NT2/D1 (cell line): ENCODE measurements around the gene TAF5L.

Source experiments
- DNase-seq: peaks from one replicate; pipeline ENCODE4 v3.0.0-alpha.2; 2011; ENCODE audit warnings: low read depth, low spot score
- H3K27me3 ChIP-seq: 2 replicates; pipeline ENCODE4 v1.6.0; 2011; ENCODE audit warnings: mild to moderate bottlenecking; ENCODE audit not compliant: insufficient read length, insufficient read depth
- H3K36me3 ChIP-seq: 2 replicates; pipeline ENCODE4 v1.6.1; 2011; ENCODE audit warnings: mild to moderate bottlenecking, low read length, mixed read lengths; ENCODE audit not compliant: insufficient read depth, insufficient read length
- H3K4me1 ChIP-seq: 2 replicates; pipeline ENCODE4 v1.5.1; 2011; ENCODE audit not compliant: insufficient read depth, insufficient read length
- H3K4me3 ChIP-seq: 2 replicates; pipeline ENCODE4 v1.5.1; 2011; ENCODE audit warnings: low read depth; ENCODE audit not compliant: insufficient read length
- H3K9ac ChIP-seq: 2 replicates; pipeline ENCODE4 v1.6.0; 2011; ENCODE audit warnings: low read depth; ENCODE audit not compliant: insufficient read length
- H3K9me3 ChIP-seq: 2 replicates; pipeline ENCODE4 v1.5.1; 2011; ENCODE audit warnings: mild to moderate bottlenecking, low read length; ENCODE audit not compliant: insufficient read depth
- SUZ12 ChIP-seq: IDR thresholded peaks from 2 replicates; pipeline ENCODE4 v1.6.1; 2011; ENCODE audit not compliant: insufficient read length, insufficient read depth; ENCODE audit errors: extremely low read depth
- YY1 ChIP-seq: IDR thresholded peaks from 2 replicates; pipeline ENCODE4 v1.6.1; 2011; ENCODE audit not compliant: insufficient read length, insufficient read depth
- ZNF274 ChIP-seq: IDR thresholded peaks from 2 replicates; pipeline ENCODE4 v1.6.1; 2011; ENCODE audit warnings: mild to moderate bottlenecking, low read depth, low read length

TAF5L gene

DNA sequence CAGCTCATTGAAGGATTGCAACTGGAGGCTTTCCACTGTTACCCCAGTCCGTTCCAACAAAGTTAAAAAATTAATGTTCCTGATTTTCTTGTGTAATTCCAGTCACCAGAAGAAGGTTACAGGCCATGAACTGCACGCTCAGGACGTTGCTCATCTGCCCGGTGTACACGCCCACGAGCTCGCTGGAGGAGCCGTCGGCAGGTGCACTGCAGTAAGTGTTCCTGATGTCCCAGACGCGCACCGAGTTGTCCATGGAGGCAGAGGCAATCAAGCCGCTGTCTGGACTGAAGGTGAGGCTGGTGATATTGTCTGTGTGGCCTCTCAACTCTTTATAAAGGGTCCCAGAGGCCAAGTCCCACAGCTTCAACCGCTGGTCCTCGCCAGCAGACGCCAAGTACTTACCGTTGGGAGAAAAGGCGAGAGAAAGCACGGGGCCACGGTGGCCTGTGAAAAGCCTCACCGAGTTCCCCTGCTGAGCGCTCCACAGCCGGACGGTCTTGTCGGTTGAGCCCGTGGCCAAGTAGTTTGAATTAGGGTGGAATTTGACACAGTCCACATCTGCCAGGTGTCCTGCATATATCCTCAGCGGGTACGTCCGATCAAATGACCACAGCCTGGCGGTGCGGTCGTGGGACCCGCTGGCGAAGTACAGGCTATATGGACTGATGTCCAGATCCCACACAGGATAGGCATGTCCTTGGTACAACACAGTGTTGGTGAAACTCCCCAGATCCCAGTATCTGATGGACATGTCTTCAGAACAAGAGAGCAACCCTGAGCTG lies 31.5 kb downstream of the TAF5L start:
- Histone ChIP-seq H3K4me3 (no peak overlapping the region), H3K4me1 (no peaks in the 10 kb centered on the region), H3K36me3 (peaks cover 37% of the 10 kb centered on the region), H3K27me3 (no peaks in the 10 kb centered on the region), H3K9ac (no peak overlapping the region), H3K9me3 (no peaks in the 10 kb centered on the region)
- no peak for DNase-seq
- TF ChIP-seq SUZ12 = no peak
- TF ChIP-seq ZNF274 = no peak
- no peak for TF ChIP-seq YY1

GRCh38 chr1:229593800-229594199 lies 32.1 kb downstream of the TAF5L start:
- H3K4me3 ChIP-seq = no peak overlapping the region
- no peaks in the 10 kb centered on the region for H3K4me1 ChIP-seq
- peaks cover 35% of the 10 kb centered on the region for H3K36me3 ChIP-seq
- TF ChIP-seq ZNF274 (no peak), YY1 (no peak), SUZ12 (no peak)
- no peaks in the 10 kb centered on the region for H3K9me3 ChIP-seq
- H3K27me3 ChIP-seq = no peaks in the 10 kb centered on the region
- DNase-seq = no peak
- no peak overlapping the region for H3K9ac ChIP-seq

DNA sequence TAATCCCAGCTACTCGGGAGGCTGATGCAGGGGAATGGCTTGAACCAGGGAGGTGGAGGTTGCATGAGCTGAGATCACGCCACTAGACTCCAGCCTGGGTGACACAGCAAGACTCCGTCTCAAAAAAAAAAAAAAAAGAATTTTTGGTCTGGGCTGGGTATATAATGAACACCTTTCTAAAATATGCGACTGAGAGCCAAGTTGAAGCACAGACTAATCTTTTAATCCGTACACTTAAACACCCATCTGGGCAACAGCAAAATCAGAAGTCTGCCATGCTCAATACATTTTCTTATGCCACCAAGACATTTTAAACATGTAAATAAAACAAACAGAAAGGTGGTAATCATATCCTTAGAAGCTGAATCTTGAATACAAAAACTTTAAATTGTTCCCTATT lies 35.8 kb downstream of the TAF5L start:
- TF ChIP-seq SUZ12 (no peak), ZNF274 (no peak), YY1 (no peak)
- no peaks in the 10 kb centered on the region for H3K9me3 ChIP-seq

GRCh38 chr1:229585338-229585737 lies 40.6 kb downstream of the TAF5L start:
- Histone ChIP-seq H3K27me3 (no peaks in the 10 kb centered on the region), H3K36me3 (no peaks in the 10 kb centered on the region), H3K9ac (no peak overlapping the region), H3K4me1 (no peaks in the 10 kb centered on the region), H3K9me3 (no peaks in the 10 kb centered on the region), H3K4me3 (no peak overlapping the region)
- DNase-seq = no peak
- TF ChIP-seq ZNF274 (no peak), YY1 (no peak), SUZ12 (no peak)

More for the DNA sequence above, 35.8 kb downstream of the TAF5L start:
- H3K4me1 ChIP-seq = no peaks in the 10 kb centered on the region
- no peak overlapping the region for H3K4me3 ChIP-seq
- peaks cover 25% of the 10 kb centered on the region for H3K36me3 ChIP-seq
- no peak for DNase-seq
- H3K27me3 ChIP-seq = no peaks in the 10 kb centered on the region
- H3K9ac ChIP-seq = no peak overlapping the region

DNA sequence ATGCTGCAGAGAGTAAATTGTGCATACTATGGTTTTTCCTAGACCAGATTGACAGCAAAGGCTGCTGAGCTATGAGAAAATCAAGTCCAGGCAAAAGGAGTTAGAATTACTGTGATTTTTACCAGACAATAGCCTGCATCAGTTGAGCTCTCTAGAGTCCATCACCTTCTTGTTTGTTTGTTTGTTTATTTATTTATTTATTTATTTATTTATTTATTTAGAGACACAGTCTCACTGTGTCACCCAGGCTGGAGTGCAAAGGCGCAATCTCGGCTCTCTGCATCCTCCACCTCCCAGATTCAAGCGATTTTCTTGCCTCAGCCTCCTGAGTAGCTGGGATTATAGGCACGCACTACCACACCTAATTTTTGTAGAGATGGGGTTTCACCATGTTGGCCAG lies 43.2 kb downstream of the TAF5L start:
- Histone ChIP-seq H3K9me3 (no peaks in the 10 kb centered on the region), H3K9ac (no peak overlapping the region)

DNA sequence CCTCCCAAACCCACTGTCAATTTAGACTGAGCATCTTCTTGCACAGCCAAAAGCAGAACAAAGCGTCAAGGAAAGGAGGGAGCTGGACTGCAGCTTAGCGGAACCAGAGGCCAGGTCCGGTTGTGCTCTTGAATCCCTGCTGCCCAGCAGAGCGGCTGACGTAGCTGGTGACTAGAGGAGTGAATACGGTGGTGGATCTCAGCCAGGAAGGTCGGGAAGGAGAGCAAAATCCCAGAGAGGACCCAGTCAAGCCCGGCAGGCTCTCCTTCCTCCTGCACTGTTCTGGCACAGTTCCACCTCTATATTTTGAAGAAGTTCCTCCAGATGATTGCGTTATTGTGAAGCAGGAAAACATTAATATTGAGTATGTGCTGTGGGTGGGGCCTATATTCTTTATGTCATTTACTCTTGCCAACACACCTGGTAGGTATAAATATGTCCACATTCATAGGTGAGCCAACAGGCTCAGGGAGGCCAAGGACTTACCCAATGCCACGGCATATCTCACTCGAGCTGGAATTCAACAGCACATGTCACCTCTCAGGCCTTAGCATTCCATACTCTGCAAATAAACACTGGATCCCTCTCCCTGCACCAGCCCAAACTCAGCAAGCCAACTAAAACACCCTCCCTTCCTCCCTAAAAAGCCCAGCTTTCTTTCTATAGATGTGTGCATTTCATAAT lies 43.8 kb downstream of the TAF5L start:
- H3K4me3 ChIP-seq = no peak overlapping the region
- no peak overlapping the region for H3K9ac ChIP-seq
- no peaks in the 10 kb centered on the region for H3K36me3 ChIP-seq
- H3K27me3 ChIP-seq = no peaks in the 10 kb centered on the region
- no peaks in the 10 kb centered on the region for H3K9me3 ChIP-seq
- TF ChIP-seq YY1 (no peak), SUZ12 (no peak), ZNF274 (no peak)
- H3K4me1 ChIP-seq = peaks cover 4% of the 10 kb centered on the region
- DNase-seq = no peak

More for the DNA sequence above, 43.2 kb downstream of the TAF5L start:
- H3K36me3 ChIP-seq = no peaks in the 10 kb centered on the region
- DNase-seq = no peak
- H3K27me3 ChIP-seq = no peaks in the 10 kb centered on the region
- no peak overlapping the region for H3K4me3 ChIP-seq
- H3K4me1 ChIP-seq = peaks cover 4% of the 10 kb centered on the region
- TF ChIP-seq SUZ12 (no peak), ZNF274 (no peak), YY1 (no peak)

DNA sequence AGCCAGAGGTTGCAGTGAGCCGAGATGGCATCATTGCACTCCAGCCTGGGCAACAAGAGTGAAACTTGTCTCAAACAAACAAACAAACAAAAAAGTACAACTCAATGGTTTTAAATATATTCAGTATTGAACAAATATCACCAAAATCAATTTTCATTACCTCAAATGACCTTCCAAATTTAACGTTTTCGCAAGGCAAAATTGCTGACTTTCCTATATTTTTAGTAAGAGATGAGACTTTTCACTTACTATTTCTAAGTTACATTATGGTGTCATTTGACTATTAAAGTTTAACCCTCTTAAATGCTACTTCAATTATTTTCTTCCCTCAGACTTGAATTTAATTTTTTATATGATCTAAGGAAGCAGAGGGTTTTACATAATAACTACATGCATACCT lies 44.4 kb downstream of the TAF5L start:
- Histone ChIP-seq H3K27me3 (no peaks in the 10 kb centered on the region), H3K9ac (no peak overlapping the region), H3K4me1 (peaks cover 4% of the 10 kb centered on the region), H3K9me3 (no peaks in the 10 kb centered on the region), H3K4me3 (no peak overlapping the region), H3K36me3 (no peaks in the 10 kb centered on the region)
- no peak for DNase-seq
- no peak for TF ChIP-seq ZNF274
- no peak for TF ChIP-seq YY1
- no peak for TF ChIP-seq SUZ12
